HG02852 (cell line): ENCODE results near the gene TLL2.

Source experiments
- ATAC-seq: cut with Tn5 transposase; IDR thresholded peaks from one replicate; pipeline ENCODE4 v1.9.1; 2021; ENCODE audit warnings: mild to moderate bottlenecking, moderate library complexity; ENCODE audit not compliant: unreplicated experiment

The TLL2 gene

DNA sequence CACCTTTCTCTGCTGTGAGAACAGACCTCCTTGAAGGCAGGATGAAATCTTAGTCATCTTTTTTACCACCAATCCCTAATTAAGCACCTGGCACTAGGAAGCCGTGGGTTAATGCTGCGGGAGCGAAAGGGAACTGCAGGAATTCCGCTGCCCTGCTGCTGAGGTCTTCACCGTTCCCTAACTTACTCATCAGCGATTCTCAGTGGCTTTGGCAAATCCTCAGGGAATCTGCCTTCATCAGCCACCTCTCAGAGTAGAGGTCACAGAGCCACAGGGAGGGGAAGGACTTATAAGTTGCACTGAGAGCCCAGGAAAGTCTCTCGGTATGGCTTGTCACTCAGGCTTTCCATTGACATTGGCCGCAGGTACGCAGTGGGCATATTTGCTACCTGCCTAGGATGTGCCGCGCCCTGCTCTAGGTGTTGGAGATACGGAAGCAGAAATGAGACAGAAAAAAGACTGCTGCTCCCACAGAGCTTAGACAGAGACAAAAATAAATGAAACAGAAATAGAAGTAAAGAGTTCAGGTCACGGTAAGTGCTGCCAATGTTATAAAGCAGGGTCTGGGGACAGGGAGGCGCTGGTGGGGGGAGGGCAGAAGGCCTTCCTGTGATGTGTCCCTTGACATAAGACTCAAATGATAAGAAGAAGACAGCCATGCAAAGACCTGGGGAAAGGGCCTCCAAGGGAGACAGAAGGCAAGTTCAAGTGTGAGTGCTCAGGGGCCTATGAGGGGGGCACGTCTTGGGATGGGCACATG is 82.3 kb downstream of the TLL2 start:
- ATAC-seq = no peak

DNA sequence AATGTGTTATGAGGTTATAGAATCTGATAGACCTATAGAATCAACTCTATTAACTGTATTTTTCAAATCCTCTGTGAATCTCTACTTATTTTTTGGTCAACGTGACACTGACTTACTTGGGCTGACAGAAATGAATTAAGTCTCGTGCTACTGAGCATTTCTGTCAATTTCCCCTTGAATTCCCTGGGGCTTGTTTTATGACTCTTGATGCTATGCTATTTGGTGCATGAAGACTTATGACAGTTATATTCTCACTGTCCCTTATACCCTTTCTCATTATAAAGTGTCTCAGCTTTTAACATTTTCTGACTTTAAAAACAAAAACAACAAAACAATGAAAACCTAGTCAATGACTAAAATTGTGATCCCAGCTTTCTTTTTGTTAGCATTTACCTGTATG is 86.4 kb downstream of the TLL2 start:
- ATAC-seq = no peak

DNA sequence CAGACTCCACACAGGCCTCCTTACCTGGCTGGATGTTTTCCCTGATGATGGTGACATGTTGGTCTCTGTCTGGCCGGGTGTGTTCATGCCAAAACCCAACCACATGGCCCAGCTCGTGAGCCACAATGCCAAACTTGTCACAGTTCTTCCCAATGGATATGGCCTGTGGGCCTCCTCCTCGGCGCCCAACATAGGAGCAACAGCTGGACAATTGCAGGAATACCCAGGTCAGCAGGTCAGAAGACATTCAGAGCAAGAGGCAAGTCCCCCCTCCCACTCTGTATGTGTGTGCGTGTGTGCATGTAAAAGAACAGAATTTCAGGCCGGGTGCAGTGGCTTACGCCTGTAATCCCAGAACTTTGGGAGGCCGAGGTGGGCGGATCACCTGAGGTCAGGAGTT is 91.2 kb downstream of the TLL2 start:
- no peak for ATAC-seq

DNA sequence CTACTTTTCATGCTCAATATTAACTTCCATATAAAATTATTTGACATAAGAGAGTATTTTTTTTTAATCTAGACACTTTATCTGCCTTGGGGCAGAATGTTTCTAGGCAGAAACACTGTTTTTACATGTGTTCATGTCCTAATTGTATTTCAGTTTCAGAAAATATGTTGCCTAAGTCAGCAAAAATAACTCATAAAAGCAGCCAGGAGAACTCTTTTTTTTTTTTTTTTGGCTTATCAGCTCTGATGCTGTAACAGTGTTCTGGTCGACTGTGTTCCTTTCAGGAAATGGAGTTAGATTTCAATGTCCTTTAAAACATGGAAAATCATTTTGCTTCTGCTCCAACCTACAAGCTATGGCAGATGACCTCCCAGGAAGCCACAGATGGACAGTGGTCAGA is 91.7 kb downstream of the TLL2 start:
- no peak for ATAC-seq

DNA sequence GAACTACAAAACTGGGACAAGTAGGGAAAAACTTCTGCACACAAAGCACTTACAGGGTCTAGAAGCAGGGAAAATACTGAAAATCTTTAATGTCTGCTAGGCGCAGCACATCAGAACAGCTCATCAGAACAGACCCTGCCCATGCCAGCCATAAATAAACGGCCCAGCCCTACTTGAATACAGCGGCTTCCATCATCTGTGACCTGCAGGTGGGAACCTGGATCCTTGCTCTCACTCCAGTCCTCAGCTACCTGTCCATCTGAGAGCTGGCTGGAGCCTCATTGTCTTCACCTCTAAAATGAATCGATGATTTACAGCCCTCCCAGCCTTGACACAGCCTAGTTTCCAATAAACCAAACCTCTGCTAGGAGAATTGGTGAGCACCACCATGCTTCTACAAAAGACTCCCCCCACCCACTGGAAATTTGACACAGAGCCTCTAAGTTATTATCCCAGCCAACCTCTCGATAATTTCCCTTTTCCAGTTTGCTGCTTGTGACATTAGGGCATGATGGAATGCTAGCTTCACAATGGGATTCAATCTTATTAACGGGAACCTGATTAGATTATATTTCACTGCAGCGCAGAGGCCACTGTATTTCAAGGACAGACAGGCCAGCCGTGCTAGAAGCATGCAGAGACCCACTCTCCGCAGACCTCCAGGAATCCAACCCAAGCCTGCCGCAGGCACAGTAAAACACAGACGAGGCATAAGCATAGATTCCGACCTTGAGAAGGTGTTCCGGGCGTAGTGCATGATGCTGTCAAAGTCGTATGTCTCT is 93.3 kb downstream of the TLL2 start:
- ATAC-seq = no peak

DNA sequence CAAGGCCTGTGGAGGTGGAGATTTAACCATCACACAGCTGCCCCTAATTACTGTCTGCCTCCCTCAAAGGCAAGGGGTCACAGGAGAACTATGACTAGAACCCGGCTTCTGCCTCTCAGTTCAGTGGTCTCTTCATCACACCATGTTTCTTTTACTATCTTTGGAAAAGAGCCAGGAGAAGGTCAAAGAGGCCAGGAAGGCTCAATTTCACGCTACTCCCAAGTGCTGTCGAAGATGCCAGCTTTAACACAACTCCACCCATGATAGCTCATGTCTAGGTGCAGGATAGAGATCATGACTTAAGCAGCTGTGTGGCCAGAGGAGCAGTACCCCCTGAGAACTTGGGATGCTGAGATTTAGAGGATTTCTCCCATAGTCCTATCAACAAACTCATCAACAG is 94.4 kb downstream of the TLL2 start:
- ATAC-seq = no peak

DNA sequence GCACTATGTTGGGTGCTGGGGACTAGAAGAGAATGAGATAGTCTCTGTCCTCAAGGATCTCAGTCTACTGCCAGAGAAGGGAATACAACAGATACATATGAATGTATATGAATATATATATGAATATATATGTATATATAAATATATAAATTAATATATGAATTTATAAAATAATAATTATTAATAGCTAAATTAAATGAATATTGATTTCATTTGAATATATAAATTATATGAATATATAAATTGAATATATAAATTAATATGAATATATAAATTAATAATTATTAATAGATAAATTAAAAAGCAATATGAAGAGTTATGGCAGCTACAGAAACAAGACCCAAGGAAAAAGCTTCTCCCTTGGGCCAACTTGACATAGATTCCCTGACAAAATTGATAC is 95.1 kb downstream of the TLL2 start:
- no peak for ATAC-seq

DNA sequence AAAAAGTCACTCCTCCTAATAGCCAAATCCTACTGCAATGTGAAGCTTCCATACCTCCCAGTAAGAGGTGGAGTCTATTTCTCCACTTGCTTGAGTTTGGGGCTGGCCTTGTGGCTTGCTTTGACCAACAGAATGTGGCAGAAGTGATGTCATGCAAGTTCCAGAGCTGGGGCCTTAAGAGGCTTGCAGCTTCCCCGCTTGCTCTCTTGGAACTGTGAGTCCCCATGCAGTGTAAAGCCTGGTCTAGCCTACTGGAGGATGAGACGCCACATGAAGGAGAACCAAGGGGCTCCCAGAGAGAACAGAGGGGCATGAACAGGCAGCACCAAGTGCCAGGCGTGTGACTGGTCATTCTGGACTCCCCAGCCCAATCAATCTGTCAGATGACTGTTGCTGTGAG is 96.3 kb downstream of the TLL2 start:
- no peak for ATAC-seq

DNA sequence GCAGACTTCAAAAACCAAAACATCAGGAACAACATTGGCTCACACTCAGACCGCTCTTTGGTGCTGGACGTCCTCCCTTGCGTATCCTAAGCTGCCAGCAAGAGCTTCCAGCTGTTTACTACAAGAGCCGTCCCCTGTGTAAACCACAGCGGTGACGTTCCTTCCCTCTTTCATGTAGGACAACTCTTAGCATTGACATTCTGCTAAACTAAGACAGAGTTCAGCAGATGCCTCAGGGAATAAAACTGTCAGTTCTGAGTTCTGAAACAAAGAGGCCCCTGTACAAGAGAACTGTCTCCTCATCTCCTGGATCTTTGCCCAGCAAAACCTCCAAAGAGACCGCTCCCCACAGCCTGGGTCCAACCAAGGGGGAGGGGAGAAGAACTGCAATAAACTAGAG is 97.1 kb downstream of the TLL2 start:
- no peak for ATAC-seq

DNA sequence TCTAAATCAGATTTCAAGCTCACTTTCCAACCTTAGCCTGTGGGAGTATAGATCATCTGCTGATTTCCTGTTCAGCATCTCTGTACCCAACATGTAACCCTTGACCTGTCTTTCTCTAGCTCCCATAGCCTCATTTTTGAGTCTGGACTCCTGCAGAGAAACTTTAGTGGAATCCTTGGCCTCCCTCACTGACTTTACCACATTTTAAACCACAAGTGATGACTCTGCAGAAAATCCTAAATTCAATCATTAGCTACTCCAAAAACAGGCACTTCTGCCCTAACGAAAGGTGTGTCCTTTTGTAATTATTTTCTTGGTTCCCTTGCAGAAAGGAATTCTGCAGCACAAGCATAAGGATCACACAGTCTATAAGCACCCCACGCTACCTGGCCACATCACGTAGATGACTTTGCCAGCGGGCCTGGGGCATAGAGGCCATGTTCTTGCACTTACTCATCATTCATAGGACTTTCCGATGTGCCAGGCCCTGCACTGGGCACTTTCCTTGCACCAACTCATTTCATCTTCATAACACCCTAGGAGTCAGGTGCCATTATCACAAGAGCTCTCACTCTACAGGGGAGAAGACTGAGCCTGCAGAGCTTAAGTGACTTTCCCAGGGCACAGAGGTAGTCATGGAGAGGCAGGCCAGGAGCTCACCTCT is 97.7 kb downstream of the TLL2 start:
- no peak for ATAC-seq

DNA sequence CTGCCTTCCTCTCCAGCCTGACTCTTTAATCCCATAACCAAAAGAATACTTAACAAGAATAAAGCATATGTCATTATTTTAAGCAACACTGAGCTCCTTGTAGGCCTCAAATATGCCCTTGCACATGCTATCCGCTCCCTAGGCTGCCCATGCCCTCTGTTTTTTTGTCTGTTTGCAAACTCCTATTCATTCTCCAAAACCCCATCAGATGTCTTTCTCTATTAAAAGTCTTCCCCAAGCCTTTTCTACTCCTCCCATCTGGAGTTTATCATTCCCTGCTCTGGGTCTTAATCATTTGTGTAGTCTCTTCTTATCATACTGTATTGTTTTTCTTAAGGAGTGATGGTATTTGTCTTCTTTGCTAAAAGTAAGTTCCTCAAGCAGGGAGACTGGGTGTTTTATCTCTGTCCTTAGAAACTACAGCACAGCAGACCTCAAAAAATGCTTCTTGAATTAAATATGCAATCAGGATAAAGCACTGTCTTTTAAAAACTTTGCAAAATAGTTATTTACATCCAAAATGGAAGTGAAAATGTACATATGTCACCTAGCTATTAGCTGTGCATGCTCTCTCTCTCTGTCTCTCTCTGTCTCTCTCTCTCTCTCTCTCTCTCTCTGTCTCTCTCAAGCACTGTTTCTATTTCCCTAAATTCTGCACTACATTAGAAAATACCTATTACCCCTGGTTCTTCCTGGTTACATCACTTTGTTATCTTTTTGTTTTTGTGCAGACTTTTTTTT is 98.4 kb downstream of the TLL2 start:
- no peak for ATAC-seq

DNA sequence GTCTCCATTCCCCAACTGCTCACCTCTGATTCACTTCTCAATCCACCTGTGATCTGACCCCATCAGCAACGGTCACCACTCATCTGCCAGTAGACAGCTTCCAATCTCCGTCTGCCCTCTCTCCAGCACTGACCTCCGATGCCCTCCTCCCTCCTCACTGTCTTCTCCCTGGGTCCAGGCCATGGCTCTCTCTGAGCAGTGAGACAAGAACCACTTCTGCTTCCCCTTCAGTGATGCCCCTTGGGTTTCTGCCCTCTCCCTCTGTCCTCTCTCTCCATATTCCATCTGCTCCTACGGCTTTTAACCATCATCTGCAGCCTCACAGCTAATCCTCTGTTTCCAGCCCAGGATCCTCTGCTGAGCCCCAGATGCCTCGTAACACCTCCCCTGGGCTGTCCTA is 99.4 kb downstream of the TLL2 start:
- no peak for ATAC-seq

DNA sequence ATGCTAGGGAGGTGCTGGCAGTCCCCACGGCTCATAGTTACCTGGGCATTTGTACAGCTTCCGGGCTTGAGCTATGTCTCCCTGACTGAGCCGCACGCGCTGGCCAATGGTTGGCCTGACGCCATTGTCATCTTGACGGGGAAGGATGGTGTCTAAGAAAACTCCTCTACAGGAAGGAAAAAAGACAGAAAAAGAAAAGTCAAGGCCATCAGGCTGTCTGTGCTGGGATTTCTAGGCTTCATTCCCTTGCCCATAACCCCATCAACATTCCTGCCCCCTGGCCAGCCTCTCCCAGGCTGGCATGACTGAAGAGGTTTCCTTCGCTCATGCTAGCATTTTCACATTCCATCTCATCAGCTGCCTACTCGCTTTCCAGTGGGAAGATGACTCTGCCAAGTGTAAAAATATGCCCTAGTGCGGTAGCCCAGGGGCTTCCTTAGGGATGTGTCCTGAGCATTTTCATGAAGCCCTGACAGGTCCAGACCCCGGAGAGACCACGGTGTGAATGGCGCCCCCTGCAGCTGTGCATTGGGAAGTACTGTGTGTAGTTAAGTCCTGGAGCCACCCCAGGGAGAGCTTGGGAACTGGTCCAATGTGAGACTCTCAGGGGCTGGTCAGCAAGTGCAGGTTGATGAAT is 100.5 kb downstream of the TLL2 start:
- ATAC-seq = no peak

DNA sequence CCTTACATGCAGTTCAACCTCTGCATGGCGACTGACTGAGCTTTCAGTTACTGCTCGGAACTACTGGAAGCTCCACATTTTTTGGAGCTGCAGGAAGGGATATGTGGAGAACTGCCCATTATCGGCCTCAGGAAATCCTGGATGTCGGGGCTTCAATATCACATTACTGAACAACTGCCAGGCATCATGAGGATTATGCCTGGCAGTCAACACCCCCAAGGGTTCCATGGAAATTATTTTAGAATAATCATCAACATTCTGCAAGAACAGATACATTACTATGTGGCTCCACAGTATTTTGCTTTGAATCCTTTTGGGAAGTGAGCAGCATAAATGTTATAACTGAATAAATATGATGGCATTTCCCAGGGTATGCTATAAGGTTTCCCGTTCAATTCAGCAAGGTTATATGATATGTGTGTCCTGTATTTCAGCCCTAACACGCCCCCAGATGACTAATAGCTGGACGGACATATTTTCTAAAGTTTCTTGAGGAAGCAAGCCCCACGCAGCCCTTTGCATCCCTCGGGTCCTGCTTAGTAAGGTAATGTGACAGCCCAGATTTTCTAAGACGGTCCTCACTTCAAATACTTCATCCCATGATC is 101.9 kb downstream of the TLL2 start:
- ATAC-seq = no peak

DNA sequence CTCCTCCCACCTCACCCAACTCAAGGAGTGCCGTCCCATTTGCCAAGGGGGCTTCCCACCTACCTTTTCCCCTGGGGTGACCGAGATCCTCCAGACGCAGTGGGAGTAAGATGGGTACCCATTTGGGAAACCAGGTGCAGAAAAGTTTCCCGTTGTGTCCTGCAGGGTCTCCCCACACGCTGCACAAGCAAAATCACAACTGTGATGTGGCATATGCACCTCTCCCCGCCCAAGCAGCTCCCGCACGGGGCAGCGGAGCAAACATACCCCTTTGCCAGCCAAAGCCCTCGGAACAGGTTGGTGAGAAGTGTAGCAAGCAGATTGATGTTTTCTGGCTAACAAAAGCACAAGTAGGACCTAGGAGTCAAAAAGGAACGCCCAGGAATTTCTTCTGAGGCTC is 103.4 kb downstream of the TLL2 start:
- ATAC-seq = no peak

DNA sequence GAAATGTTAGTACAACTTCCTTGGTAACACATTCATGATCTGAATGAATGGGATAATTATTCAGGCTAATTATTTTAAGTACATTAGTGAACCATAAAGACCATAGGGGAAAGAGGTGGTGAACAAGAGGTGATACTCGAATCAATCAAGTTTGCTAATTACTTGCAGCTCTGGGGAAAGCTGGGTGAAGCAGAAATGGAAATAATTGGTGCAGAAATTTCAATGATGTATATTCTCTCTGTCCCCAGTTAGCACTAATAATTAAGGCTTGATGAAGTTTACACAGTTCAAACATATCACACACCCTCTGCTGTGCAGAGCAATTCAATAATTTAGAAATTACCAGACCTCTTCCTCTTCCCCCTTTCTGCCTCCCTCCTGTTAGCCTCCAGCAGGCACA is 105.5 kb downstream of the TLL2 start:
- no peak for ATAC-seq

DNA sequence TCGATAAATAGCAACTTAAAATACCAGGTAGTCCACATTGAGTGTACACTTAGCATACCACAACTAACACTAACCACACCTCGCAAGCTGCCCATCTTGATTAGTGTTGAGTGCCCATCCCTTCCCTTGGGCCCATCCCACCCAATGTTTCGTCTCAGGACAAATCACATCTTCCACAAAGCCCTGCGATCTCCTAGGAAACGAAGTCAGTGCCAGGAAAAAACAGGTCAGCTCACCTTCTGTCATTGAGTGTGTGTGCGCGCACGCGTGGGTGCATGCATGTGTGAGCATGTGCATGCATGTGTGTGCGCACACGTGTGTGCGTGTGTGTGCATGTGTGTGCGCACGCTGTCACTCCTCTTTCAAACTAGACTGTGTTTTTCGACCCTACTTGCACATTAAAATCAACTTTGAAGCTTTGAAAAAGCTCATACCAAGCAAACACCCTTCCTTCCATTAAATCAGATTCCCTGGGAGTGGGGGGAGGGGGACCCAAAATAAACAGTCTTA is 106.1 kb downstream of the TLL2 start:
- ATAC-seq = no peak

DNA sequence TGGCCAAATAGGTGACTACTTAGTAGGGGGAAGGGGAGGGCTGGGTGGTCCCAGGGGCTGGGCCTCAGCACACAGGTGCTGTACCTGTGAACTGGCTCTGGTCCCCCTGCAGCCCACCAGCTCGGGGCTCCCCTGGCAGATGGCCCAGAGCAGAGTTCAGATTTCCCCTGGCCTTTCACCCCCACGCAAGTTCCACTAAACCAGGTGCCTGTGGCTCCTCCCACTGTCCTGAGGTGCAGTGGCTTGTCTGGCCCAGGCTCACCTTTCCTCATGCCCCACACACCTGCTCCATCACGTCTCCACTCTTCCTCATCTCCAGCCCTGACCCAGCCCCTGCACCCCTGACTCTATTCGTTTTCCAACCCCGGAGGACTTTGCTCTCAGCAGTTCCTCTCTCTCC is 107.6 kb downstream of the TLL2 start:
- ATAC-seq = no peak

DNA sequence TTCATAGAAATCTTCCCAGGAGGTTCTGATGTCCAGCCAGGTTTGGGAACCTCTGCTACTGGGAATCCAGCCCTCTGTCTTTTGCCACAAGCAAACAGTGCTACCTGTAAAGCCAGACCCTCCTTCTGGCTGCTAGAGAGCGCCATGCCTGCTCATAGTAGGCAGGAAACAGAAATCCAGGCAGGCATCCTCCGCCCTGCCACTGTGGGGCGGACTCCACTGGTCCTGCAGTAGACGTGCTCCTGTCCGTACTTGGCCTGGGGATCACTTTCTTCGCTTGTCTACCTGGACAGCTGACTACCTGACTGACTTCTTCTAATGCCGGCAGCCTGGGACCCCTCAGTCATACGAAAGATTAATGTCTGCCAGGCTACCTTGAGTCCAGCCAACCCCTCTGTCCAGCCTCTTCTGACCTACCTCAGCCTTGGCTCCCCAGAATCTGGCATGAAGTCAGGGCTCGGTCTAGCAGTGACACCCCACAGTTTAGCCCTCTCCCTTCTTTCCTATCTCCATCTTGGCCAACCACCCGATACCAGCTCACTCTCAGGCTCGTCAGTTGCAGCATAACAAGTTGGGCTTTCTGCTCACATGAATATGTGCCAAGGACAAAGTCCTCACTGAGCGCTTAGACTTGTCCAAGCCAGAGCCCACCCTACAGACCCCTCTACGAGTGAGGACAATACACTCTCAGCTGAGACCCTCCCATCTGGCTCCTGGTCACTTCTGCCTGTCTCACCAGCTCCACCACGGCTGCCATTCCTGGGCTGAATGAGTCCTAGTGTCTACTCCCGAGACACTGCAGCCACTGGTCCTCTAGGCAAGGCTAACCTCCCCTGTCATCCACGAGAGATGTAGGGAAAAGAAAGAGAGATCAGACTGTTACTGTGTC is 111.1 kb downstream of the TLL2 start:
- ATAC-seq = no peak
